ENCODE data around the gene EFNA1. TPM values are rescaled to one million over a fixed set of nuclear protein-coding genes. Genes with fewer than 3 reads are reported as not detected.

EFNA1 gene
- total and polyA plus RNA-seq, 2 experiments from 2014 or later = 39.1 to 83.5 TPM

DNA sequence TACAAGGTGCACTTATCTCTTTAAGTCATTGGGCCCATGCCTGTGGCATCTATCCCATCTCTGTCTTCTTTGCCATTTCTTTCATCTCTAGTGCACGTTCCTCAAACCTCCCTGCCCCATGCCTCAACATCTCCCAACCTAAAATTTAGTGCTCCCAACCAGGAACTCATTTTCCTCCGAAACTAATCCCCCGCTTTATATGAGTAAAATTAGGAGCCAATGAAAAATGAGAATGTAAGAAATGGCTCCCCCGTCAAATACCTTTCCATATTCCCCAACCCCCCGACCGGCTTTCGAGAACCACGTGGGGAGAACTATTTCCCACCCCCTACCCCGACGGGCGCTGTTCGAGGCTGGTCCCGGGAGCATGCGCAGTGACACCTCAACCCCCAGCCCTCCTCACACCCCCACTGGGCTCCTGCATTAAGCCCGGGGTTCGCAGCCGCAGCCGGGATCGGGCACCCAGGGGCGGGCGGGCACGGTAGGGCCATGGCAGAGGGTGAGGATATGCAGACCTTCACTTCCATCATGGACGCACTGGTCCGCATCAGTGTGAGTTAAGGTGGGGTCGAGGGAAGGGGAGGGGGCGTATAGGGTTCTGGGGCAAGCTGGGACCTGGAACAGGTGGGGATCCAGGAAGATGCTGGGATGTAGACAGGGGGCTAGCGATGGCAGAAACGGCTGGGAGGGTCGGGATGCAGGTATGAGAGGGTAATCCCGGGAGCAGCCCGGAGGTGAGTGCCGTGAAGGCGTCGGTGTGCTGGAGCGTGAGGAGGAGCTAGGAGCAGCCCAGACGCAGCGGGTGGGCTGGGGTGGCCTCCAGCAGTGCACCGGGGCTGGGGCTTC lies 46.0 kb downstream of the EFNA1 start, which contains the start of gene TRIM46:
Gene TRIM46 (plus strand): TSS at position 372 of the 846 bp plus-strand sequence. CDS start 118 bp downstream, at position 490.
- Histone ChIP-seq H3K36me3 (peaks cover 3% of the 10 kb centered on the region), H3K9me3 (ENCODE audit: low read depth) (no peaks in the 10 kb centered on the region), H3K4me3 (peak within 1 kb of the TSS; percentile 74), H3K27ac (peak within 1 kb of the TSS; percentile 87), H3K4me1 (ENCODE audit: low read depth) (peaks cover 5% of the 10 kb centered on the region), H3K27me3 (peaks cover 6% of the 10 kb centered on the region)
- TF ChIP-seq, protein P1, sequence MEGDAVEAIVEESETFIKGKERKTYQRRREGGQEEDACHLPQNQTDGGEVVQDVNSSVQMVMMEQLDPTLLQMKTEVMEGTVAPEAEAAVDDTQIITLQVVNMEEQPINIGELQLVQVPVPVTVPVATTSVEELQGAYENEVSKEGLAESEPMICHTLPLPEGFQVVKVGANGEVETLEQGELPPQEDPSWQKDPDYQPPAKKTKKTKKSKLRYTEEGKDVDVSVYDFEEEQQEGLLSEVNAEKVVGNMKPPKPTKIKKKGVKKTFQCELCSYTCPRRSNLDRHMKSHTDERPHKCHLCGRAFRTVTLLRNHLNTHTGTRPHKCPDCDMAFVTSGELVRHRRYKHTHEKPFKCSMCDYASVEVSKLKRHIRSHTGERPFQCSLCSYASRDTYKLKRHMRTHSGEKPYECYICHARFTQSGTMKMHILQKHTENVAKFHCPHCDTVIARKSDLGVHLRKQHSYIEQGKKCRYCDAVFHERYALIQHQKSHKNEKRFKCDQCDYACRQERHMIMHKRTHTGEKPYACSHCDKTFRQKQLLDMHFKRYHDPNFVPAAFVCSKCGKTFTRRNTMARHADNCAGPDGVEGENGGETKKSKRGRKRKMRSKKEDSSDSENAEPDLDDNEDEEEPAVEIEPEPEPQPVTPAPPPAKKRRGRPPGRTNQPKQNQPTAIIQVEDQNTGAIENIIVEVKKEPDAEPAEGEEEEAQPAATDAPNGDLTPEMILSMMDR (IDR thresholded peaks at IDR 0.05; ENCODE audit: low read depth, low read length) = no peak
- DNase-seq (ENCODE audit: low read depth in 1 of 2, low spot score in 1 of 2) = peak in 1 of 2 donors; percentile 50

DNA sequence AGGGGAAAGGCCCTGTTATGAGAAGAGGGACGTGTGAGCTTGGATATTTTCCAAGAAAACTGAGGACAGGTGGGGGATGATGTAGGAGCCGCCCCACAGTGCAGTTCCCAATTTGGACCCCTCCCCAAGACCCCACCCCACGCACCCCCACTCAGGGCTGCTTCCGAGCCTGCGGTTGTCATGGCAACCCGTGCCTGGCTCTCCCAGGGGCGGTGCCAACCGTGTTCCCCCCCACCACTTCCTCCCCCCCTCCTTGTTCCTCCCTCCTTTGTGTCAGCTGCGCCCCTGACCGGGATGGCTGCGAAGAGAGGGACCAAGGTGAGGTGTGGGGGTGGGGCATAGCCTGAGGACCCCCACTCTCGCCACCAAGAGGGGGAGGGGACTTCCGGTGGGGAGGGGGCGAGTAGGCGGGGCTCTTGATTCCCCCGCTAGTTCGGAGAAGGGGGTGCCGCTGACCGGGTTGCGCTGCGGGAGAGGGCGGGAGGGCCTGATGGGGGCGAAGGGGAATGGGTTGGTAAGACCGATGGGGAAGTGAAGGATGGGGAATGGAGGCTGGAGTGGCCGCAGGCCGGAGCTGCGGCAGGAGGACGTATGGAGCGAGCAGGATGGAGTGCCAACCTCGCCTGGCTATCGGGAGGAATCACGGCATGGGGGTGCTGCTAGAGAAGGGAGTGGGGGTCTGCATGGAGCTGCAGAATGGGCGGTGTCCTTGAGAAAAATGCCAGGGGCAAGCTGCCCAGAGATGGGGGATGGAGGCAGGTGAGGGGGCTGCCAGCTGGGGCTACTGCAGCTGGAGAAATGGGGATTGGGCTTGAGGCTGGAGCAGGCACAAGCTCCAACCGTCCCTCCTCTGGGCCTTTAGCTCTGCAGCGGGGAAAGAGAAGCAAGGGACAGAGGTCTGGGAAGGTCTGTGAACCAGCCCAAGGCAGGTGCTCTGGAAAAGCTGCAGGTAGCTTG lies 46.9 kb downstream of the EFNA1 start:
- DNase-seq (ENCODE audit: low read depth in 1 of 2, low spot score in 1 of 2) = peak in 1 of 2 donors; percentile 38
- Histone ChIP-seq H3K4me1 (ENCODE audit: low read depth) (peaks cover 5% of the 10 kb centered on the region), H3K9me3 (ENCODE audit: low read depth) (no peaks in the 10 kb centered on the region), H3K27me3 (peaks cover 6% of the 10 kb centered on the region), H3K36me3 (peaks cover 3% of the 10 kb centered on the region), H3K27ac (no peak overlapping the region), H3K4me3 (peak overlapping the region; percentile 74)
- TF ChIP-seq, protein P1 (IDR thresholded peaks at IDR 0.05; ENCODE audit: low read depth, low read length) = no peak

DNA sequence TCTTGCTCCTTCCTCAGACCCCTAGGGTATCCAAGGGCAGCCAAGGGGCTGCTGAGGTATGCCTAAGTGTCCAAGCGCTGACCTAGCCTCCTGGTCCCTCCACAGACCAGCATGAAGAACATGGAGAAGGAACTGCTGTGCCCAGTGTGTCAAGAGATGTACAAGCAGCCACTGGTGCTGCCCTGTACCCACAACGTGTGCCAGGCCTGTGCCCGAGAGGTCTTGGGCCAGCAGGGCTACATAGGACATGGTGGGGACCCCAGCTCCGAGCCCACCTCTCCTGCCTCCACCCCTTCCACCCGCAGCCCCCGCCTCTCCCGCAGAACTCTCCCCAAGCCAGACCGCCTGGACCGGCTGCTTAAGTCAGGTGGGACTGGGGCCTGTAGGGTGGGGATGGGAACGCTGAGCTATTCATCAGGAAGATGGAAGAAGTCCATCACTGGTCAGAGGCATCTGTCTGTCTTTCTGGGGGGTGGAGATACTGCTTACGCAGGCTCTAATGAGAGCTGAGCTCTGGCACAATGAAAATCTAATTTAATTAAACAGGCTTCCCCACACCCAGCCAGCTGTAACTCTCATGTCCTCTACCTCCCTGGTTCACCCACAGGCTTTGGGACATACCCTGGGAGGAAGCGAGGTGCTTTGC lies 47.7 kb downstream of the EFNA1 start:
- H3K4me3 ChIP-seq = no peak overlapping the region
- no peak for DNase-seq (ENCODE audit: low read depth in 1 of 2, low spot score in 1 of 2)
- TF ChIP-seq, protein P1 (IDR thresholded peaks at IDR 0.05; ENCODE audit: low read depth, low read length) = no peak

DNA sequence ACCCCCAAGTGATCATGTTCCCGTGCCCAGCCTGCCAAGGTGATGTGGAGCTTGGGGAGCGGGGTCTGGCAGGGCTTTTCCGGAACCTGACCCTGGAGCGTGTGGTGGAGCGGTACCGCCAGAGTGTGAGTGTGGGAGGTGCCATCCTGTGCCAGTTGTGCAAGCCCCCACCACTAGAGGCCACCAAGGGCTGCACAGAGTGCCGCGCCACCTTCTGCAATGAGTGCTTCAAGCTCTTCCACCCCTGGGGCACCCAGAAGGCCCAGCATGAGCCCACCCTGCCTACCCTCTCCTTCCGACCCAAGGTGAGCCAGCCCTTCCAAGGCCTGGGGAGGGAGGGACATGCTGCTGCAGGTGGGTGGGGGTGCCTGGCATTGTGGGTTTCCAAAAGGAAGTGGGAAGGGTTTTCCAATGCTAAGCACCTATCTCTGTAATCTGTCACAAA lies 48.3 kb downstream of the EFNA1 start:
- no peak for DNase-seq (ENCODE audit: low read depth in 1 of 2, low spot score in 1 of 2)
- Histone ChIP-seq H3K4me1 (ENCODE audit: low read depth) (peaks cover 5% of the 10 kb centered on the region), H3K9me3 (ENCODE audit: low read depth) (no peaks in the 10 kb centered on the region), H3K4me3 (no peak overlapping the region), H3K36me3 (no peaks in the 10 kb centered on the region), H3K27me3 (peaks cover 6% of the 10 kb centered on the region), H3K27ac (no peak overlapping the region)
- TF ChIP-seq, protein P1 (IDR thresholded peaks at IDR 0.05; ENCODE audit: low read depth, low read length) = no peak

More for the DNA sequence above, 47.7 kb downstream of the EFNA1 start:
- Histone ChIP-seq H3K27ac (no peak overlapping the region), H3K4me1 (ENCODE audit: low read depth) (peaks cover 5% of the 10 kb centered on the region), H3K27me3 (peaks cover 6% of the 10 kb centered on the region), H3K36me3 (peaks cover under 1% of the 10 kb centered on the region), H3K9me3 (ENCODE audit: low read depth) (no peaks in the 10 kb centered on the region)

DNA sequence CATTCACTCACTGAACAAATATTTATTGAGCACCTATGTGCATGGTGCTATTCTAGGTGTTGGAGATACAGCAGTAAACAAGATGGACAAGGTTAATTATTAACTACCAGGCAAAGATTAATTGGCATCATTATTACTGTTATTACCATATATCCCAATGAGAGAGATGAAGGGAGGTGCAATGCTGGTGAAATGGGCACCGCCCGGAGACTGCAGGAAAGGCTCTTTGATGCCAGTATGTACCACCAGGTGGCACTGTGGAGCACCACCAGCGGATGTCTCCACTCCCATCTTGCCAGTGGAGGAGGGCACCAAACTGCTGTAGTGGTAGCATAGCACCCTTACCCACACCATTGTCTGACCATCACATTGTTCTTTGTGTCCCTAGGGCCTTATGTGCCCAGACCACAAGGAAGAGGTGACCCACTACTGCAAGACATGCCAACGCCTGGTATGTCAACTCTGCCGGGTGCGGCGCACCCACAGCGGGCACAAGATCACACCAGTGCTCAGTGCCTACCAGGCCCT lies 48.9 kb downstream of the EFNA1 start:
- Histone ChIP-seq H3K27ac (no peak overlapping the region), H3K9me3 (ENCODE audit: low read depth) (no peaks in the 10 kb centered on the region), H3K36me3 (no peaks in the 10 kb centered on the region), H3K4me3 (no peak overlapping the region), H3K4me1 (ENCODE audit: low read depth) (peaks cover 5% of the 10 kb centered on the region), H3K27me3 (peaks cover 6% of the 10 kb centered on the region)
- peak; percentile 74 to 77 for DNase-seq (ENCODE audit: low read depth in 1 of 2, low spot score in 1 of 2)
- TF ChIP-seq, protein P1 (IDR thresholded peaks at IDR 0.05; ENCODE audit: low read depth, low read length) = peak; percentile 92

Data from cardiac muscle cell (in vitro differentiated cells and primary cell).